HG02870 (cell line): ENCODE results near the gene PTGIR.

Experiments used
- ATAC-seq: cut with Tn5 transposase; IDR thresholded peaks from one replicate; pipeline ENCODE4 v1.9.1; 2021; ENCODE audit warnings: mild to moderate bottlenecking, moderate library complexity; ENCODE audit not compliant: unreplicated experiment

Gene PTGIR, protein sequence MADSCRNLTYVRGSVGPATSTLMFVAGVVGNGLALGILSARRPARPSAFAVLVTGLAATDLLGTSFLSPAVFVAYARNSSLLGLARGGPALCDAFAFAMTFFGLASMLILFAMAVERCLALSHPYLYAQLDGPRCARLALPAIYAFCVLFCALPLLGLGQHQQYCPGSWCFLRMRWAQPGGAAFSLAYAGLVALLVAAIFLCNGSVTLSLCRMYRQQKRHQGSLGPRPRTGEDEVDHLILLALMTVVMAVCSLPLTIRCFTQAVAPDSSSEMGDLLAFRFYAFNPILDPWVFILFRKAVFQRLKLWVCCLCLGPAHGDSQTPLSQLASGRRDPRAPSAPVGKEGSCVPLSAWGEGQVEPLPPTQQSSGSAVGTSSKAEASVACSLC

DNA sequence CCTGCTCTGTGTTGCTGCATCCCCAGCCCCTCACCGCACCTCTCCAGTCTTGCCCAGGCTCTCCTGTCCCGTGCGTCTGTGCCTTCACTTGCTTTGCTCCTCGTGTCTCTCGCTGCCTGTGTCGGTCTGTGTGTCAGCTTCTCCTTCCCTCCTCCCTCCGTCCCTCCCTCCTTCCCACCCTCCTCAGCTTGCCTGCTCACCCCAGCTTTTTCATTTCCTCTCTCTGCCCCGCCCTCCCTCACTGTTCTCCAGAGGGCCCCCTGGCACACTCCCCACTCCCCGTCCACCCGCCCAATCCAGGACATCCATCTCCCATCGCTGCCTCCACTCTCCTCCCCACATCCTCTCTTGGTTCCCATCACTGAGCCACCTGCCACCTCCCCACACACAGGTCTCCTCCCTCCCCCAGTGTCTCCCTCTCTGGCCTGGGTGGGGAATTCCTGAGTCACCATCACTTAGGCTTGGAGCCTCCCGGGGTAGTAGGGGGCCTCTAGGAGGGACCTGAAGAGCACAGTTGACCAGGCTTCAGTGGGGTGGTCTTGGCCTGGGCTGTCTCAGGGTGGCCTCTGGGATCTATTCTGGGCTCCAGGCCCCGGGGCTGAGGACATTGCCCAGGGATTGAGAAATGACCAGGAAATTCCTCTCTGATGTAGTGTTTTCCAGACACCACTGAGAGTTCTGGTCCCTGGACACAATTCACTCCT is at the start of gene PTGIR:
Gene PTGIR, minus strand, starts transcription at position 132 of the 704 bp plus-strand sequence. CDS start 864 bp downstream, outside the sequence.
- no peak for ATAC-seq

DNA sequence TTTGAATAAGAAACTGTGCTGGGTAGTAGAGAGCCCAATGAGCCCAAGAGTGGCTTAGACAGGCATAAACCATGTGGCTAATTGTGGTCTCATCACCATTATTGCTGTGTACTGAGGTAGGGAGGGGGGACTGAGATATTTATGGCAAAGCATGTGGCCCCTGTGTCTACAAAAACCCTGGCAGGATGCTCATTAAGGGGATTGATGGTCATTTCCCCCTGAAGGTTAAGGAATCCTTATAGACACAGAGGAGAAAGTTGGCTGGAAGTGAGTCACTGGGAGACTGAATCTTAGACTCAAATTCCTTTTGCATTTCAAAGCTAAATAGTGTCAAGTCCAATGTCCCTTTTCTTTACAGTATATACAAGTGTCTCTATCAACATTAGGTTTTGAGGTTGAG is 45.9 kb upstream of the PTGIR start:
- ATAC-seq = no peak

DNA sequence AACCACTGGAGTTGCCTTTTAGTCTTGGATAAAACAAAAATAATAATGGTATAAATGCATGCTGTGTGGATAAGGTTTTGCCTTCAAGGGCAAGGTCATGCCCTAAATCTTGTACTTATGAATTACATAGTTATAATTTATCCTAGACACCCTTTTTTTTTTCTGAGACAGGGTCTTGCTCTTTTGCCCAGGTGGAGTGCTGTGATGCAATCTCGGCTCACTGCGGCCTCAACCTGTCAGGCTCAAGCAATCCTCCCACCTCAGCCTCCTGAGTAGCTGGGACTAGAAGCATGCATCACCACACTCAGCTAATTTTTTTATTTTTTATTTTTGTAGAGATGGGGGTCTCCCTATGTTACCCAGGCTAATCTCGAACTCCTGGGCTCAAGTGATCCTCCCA is 43.8 kb upstream of the PTGIR start:
- ATAC-seq = no peak

DNA sequence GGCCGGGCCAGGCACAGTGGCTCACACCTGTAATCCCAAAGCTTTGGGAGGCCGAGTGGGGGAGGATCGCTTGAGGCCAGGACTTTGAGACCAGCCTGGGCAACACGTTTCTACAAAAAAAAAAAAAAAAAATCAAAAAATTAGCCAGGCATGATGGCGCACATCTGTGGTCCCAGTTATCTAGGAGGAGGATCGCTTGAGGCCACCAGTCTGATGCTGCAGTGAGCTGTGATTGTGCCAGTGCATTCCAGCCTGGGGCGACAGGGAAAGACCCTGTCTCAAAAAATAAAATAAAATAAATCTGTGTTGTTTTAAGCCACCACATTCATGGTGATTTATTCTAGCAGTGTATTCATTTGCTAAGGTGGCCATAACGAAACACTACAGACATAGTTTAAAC is 40.2 kb upstream of the PTGIR start:
- ATAC-seq = no peak

DNA sequence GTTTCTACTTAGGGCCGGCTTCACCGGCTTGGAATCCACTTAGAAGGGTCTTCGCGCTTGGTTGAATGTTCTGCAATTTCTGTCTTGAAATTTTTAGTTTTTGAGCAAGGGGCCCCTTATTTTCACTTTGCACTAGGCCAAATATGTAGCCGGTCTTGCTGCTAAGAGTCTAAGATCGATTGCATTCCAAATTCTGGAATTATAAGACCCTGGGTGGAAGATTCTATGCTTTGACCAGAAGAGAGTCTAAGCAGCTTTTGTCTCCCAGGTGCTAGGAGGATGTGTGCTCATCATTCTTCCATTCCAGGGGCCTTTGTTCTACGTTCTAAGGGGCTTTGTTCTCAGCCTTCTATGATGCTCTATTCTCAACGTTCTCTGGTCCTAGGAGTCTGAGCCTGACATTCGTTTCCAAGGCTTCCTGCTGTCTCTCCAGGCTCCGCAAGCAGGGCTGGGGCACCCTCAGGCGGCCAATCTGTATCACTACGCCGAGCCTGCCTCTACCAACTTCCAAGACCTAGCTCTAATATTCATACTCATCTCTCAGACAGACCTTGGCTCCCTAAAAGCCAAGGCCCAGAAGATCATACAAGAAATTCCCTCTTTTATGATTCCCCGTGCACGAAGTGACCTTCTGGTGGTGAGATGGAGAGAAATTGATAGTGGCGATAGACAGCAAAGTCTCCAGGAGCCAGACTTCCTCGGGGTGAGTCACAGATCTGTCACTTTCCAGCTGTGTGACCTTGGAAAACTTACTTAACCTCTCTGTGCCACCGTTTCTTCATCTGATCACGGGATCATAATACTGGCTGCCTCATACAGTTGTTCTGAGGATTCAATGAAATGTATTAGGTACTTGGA is 37.1 kb upstream of the PTGIR start:
- ATAC-seq = no peak

DNA sequence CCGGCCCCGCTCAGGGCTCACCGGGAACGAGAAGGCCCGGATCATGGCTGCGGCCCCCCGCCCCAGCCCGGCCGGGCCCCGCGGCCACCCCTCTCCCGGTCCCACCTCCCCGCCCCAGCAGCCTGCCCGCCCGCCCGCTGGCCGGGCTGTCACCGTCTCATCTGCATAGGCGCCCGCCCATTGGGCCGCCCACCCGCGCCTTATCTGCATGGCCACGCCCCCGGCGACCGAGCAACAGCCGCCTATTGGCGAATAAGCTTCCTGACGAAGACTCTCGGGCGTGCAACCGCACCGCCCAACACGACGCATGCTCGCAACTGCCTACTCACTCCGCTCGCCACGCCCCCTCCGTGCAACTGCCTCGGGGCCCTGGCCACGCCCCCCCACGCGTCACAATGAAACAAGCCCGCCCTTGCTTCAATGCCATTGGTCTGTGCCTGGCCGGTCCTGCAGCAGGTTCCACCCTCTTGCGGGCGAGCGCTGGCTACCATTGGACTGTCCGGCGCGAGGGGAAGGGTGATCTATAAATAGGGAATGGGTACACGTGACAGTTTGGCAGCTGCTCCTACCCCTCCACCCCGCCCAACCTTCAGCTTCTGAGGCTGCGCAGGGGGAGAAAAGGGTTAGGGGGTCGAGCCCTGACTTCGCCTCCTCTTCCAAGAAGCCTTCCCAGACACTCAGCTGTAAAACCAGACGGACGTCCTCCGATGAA is 36.3 kb upstream of the PTGIR start, which contains the start of gene DACT3:
Gene DACT3, minus strand, starts transcription at position 163 of the 712 bp plus-strand sequence. Its CDS starts 118 bp downstream, at position 45.
- ATAC-seq = peak; percentile 90

DNA sequence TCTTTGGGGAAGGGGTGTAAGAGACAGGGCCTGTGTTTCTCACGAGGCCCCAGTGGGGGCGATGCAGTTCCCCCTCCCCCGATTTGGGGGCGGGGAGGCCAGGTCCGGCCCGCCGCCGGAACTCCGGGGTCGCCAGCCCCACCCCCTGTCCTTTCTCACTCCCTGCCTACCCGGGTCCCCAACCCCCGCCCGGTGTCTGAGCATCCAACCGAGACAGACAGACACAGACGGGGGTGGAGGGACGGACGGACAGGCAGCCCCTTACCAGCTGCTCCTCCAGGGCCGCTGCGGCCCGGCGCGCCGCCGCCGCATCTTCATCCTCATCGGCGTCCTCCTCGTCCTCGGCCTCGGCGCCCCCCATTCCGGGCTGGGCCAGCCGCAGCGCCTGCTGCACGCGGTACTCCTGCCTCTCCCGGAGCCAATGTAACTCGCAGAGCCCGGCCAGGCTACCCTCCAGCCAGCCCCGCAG is 35.7 kb upstream of the PTGIR start:
- no peak for ATAC-seq

DNA sequence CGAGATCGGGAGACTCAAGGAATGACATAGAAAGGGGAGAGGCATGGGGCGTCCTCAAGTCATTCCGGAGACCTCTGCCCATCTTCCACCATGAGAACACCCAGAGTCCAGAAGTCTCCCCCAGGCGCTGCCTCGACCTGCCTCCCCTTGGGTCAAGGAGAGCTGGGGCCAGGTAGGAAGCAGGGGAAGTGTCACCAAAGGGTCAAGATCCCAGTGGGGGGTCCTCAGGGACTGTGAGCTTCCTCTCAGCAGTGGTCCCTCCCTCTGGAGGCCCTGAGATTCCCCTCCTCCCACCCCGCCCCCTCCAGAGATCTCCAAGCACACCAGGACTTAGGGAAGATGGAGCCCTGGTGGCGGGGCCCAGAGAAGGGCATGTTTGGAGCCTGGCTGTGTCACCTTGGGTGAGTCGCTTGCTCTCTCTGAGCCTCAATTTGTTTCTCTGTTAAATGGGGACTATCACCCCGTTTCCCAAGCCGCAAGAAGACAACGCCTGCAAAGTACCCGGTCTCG is 35.2 kb upstream of the PTGIR start:
- ATAC-seq = no peak

DNA sequence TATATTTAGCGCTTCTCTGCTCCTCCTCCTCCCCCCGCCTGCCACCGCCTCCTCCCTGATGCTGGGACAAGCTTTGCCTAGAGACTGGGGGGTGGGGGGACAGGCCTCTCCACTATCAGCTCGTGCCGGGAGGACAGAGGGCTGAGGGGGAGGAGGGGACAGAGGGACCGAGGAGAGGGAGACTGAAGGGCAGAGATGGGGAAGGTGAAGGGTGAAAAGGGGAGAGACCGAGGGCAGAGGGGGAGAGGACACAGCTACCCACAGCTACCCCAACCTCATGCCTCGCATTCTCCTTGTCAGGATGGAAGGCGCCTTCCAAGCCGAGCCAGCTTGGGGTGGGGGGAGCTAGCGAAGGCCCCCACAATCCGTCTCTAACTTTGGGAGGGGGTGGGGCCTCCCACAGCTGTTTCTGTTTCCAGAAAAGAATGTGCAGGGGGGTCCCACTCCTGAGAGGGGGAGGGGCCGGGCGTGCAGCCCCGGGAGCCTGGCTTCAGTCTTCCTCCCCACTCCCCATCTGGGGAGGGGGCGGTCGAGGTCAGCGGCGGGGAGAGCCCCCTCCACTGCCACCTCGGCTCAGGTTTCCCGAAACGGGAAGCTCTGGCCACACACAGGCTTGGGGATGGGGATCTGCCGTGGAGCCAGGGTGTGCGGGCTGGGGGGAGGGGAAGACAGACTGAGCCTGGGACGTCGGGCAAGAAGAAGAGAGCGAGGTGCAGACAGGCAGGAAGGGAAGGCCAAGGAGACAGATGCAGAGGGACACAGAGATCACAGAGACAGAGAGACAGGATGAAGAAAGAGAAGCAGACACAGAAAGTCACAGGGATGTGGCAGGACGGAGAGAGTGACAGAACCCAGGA is 34.5 kb upstream of the PTGIR start:
- ATAC-seq = no peak

DNA sequence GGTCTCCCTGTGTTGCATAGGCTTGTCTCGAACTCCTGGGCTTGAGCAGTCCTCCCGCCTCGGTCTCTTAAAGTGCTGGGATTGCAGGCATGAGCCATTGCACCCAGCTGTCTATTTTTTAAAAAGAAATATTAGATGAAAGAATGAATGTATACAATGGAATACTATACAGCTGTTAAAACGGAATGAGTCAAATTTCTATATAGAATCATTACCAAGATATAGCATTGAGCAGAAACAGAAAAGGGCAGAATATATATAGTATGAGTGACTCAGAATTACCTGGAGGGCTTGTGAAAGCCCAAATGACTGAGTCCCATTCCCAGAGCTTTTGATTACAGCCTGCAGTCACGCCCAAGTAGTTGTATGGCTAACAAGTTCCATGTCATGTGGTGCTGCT is 31.7 kb upstream of the PTGIR start:
- ATAC-seq = no peak

DNA sequence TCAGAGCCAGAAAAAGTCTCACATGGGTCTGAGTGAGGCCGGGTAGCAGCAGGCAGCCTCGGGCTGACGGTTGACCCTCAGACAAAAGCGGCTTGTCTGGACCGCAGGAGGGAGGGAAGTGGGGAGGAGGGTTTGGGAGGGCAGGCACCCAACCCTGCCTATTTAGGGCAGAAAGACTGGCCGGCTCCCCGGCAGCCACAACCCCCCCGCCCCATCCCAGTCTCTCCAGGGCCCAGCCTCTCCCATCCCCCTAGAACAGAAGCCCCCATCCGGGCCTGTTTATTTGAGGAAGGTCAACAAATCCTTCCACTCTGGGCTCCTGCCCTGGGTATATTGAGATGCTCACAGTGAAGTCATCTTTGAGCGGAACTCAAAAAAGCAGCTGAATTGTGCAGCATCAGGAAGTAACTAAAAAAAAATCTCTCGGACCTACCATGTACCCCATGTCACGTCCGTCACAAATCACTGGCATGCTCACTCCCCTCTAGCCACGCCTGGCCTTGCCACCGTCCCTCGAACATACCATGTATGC is 29.8 kb upstream of the PTGIR start:
- no peak for ATAC-seq

DNA sequence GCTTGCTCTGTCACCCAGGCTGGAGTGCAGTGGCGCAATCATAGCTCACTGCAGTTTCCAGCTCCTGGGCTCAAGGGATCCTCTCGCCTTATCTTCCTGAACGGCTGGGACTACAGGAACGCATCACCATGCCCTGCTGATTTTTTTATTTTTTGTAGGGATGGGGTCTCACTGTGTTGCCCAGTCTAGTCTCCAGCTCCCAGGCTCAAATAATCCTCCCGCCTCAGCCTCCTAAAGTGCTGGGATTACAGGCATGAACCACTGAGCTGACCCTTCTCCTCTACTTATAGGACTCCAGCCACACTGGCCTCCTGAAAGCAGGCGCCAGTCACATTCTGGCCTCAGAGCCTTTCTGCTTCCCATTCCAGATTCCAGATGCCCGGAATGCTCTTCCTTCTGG is 25.6 kb upstream of the PTGIR start:
- ATAC-seq = no peak

DNA sequence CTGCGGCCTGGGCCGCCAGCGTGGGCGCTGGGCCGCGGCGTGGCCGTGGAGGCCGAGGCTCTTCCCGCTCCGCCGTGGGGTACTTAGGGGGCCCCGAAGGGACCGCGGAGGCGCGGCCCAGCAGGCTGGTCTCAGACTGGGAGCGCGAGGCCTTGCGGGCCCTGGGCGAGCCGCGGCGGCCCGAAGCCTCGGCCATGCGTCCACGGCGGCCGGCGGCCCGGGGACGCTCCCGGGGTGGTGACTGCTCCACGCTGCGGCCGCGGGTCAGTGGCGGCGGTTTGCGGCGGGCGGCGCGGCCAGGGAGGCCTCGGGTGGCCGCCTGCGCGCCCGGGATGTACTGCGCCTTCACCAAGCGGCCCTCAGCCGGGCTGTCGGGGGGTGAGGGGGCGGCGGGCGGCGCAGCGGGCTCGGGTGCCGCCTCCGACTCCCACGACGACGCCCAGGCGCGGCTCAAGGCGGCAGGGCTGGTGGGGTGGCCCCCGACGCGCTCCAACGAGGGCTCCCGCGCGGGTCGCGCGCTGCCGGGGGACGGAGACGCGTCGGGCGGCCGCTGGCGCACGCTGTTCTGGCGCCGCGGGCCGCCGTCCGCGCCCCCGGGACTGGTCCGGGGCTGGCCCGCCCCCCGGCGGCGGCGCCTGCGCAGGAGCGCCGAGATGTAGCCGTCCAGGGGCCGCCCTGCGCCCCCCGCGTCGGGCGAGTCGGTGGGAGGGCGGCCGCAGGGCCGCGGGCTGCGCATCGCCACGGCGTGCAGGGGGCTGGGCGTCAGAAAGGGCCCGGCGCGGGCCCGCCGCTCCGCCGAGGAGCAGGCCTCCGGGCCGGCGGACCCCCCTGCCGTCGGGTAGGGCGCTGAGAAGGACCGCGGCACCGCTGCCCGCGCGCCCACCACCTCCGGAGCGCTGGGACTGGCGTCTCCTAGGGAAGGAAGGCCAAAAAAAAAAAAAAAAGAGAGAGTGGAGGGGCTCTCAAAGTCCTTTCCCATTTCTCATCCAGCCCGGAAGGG is 24.4 kb upstream of the PTGIR start:
- no peak for ATAC-seq

DNA sequence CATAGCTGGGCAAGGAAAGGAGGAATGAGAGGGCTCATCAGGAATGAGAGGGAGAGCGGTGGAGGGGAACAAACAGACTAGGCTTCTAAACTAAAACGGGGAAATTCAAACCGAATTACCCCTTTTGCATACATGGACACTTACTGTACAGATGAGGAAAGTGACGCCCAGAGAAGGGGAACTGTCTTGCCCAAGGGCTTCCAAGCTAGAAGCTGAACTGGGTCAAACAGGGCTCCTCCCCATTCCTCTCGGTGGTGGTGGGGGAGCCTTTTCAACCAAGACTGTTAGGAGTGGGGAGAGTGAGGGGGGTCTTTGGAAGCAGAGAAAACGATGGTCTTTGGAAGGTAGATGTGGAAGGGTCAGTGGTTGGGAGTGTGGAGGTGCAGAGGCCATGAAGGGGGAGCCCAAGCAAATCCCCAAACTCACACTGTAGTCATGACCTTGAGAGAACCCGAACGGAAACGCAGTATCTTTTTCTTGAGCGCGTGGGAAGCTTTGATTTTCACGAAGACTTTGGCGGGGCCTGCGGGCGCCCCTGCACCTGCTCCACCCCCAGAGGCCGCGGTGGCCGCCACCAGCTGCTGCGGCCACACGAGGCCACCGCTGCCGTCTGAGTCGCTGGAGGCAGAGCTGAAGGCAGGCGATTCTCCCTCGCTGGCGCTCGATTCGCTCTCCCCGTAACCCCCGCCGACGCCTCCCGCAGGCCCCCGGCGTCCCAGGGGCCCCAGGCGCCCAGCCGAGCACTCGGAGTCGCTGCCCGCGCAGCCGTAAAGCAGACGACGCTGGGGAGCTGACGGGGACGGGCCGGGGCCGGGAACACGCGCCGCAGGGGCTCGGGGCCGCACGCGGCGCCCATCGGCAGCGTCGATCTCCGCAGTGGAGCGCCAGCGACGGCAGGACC is 23.4 kb upstream of the PTGIR start:
- no peak for ATAC-seq

DNA sequence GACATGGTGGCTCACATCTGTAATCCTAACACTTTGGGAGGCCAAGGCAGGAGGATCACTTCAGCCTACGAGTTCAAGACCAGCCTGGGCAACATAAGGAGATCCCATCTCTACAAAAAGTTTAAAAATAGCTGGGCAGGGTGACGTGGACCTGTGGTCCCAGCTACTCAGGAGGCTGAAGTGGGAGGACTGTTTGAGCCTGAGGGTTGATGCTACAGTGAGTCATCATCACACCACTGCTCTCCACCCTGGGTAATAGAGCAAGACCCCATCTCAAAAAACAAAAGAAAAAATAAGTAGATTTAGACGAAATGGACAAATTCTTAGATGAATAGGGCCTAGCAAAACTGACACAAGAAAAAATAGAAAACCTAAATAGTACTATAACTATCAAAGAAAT is 21.5 kb upstream of the PTGIR start:
- ATAC-seq = no peak

DNA sequence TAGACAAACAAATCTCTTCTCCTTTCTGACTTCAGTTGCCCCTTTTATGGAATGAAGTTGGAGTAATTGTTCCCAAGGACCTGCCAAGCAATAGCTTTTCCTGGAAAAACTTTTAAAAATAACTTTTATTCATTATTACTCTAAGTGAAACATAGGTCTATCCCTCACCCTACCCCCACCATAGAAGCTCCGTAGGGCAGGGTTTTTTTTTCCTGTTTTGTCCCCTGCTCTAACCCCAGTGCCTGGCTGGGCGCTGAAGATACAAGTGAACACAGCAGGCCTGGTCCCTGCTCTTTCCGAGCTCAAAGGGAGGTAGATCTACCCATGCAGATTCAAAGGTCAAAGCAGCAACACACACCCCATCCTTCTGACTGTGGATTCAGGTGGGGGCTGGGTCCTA is 19.8 kb upstream of the PTGIR start:
- no peak for ATAC-seq

DNA sequence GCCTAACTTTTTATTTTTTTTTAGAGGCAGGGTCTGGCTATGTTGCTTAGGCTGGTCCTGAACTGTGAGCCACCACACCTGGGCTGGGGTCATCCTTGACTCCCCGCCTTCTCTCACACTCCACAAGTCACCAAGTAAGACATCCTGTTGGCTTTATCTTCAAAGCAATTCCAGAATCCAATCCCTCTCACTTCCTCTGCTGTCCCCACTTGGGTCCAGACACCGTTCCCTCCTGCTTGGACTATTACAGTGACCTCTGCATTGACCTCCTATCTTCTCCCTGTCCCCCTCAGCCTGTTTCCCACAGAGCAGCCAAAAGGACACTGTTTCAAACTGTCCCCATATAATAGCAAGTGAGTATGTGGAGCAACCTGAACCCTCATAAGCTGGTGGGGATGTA is 15.8 kb upstream of the PTGIR start:
- ATAC-seq = no peak
